T-helper 1 cell treated with Interleukin-12 subunit alpha and Interleukin-12 subunit beta and Interleukin-4 antibody, amounts not matched to agents 30 ng/mL and 1 ng/mL, for 36 hours (primary cell): ENCODE results near the gene PLA2G2C. TPM values are rescaled to one million over a fixed set of nuclear protein-coding genes. Genes with fewer than 3 reads are reported as not detected.

Source experiments
- intact Hi-C: fragments of 100-400 bp; cut with micrococcal nuclease; formaldehyde crosslinking; loops from one replicate; pipeline ENCODE4 v1.15.1; 2024
- total RNA-seq: library from RNA; stranded (reverse); gene quantifications from 2 replicates; pipeline ENCODE4 v1.2.3, GENCODE V29; 2022

Gene PLA2G2C
- total RNA-seq, 1 donor from 2014 or later, result 1.0 TPM

GRCh38 chr1:20164694-20165202, 21.6 kb downstream of the PLA2G2C start:
- intact Hi-C loops, result loop anchor here (1.0 kb wide), 2 partner anchors 31 to 329 kb away; no protein-coding TSS in a partner anchor

- intact Hi-C loops, result no loop called here
These were observed 26.3 kb downstream of the PLA2G2C start for GRCh38 chr1:20160034-20160433.

DNA sequence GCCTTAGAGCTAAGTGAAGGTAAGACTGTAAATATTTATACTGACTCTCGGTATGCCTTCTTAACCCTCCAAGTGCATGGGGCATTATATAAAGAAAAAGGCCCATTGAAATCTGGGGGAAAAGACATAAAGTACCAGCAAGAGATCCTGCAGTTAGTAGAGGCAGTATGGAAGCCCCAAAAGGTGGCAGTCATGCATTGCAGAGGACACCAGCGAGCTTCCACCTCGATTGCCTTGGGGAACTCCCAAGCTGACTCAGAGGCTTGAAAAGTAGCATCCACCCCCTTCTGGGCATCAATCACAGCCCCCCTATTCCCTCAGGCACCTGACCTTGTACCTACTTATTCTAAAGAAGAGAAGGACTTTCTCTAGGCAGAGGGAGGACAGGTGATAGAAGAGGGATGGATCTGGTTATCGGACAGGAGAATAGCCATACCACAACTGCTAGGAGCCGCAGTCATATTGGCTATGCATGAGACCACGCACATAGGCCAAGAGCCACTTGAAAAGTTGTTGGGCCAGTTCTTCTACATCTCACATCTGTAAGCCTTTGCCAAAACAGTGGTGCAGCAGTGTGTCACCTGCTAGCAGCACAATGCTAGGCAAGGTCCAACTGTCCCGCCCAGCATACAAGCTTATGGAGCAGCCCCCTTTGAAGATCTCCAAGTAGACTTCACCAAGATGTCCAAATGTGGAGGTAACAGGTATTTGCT, 27.8 kb downstream of the PLA2G2C start:
- intact Hi-C loops, result no loop called here

DNA sequence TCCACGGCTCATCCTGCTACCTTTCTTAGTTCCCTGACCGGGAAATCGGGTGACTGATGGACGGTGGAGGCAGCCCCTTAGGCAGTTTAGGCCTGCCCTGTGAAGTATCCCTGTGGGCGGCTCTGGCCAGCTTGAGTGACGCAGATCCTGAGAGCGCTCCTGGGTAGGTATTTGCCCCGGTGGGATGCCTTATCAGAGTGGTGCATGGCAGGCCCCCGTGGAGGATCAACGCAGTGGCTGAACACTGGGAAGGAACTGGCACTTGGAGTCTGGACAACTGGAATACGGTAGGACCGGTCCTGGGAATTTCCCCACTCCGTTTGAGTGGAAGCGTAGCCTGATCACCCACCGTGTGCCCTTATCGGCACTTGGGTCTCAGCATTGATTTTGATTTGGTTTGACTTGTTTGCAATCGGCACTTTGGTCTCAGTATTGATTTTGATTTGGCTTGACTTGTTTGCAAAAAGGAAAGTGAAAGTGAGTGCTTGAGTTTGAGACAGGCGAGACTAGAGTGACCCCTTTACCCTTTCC, 32.0 kb downstream of the PLA2G2C start:
- intact Hi-C loops, result loop anchor here (5.0 kb wide), 2 partner anchors 338 to 437 kb away; no protein-coding TSS in a partner anchor

- intact Hi-C loops, result loop anchor here (1.0 to 5.0 kb wide), 8 partner anchors 34 to 436 kb away; partner anchors contain the start of gene OTUD3
These were observed 33.3 kb downstream of the PLA2G2C start for GRCh38 chr1:20153000-20153418.

DNA sequence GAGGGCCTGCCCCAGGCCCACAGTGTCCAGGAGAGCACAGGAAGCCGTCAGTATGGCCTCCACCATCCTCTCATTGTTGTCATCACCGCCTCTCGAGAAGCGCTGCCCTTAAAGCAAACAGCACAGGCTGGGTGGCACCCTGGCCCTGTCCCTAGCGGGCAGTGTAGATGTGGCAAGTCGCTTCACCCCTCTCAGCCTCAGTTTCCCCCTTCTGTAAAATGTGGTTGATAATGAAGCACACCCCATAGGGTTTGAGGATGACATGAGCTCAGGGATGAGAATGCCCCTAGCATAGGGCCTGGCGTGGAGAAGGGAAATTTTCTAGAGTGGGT, 33.8 kb downstream of the PLA2G2C start:
- intact Hi-C loops, result loop anchor here (1.0 to 5.0 kb wide), 8 partner anchors 35 to 435 kb away; partner anchors contain the start of gene OTUD3

GRCh38 chr1:20151906-20152598, 34.3 kb downstream of the PLA2G2C start:
- intact Hi-C loops, result loop anchor here (1.0 to 5.0 kb wide), 8 partner anchors 35 to 435 kb away; partner anchors contain the start of gene OTUD3

- intact Hi-C loops, result loop anchor here (5.0 kb wide), 2 partner anchors 341 to 434 kb away; no protein-coding TSS in a partner anchor
These were observed 35.3 kb downstream of the PLA2G2C start for GRCh38 chr1:20150969-20151368.

DNA sequence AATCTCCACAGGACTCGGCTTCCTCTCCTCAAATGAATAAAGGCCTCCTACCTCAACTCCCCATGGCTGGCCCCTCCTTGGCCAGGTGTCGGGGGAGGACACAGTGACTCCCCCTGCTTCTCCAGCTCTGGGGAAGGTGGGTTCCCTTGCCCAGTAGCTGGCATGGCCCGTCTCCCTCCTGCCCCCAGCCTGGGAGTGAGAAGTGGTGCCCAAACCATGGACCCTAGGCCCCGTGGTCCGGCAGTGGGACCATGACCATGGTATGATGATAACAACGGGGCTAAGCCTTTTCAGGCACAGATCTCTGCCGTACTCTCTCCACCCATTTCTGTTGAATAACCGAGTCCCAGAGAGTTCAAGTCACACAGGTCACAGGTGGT, 36.0 kb downstream of the PLA2G2C start:
- intact Hi-C loops, result loop anchor here (5.0 kb wide), 2 partner anchors 342 to 433 kb away; no protein-coding TSS in a partner anchor

DNA sequence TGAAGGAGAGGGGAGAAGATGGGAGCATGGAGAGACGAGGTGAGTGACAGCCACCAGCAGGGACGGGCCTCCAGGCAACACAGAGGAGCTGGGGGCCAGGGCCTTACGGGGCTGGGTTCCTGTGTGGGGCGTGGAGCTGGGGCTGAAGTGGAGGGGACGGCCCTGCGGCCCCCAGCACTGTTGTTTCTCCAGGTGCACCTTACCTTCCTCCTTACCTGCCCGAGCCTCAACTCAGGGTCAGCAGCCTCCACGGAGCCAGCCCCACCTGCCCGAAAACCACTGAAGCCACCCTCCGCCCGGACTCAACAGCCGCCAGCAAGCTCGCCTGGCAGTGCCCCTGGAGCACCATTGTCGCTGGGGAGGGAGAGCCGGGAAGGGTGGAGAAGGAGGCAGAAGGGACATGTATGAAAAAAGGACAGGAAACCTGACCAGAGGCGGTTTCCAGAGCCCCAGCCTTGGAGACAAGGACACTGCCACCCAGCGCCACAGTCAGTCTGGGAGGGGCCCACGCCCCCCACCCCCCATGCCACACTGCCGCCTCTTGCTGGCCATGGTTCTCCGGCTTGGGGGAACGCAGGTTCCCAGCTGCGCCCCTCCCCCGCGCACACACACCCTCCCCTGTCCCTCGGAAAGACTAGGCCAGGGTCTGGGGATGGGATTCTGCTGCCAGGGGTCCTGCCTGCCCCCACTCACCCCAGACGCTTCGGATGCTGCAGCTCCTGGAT, 36.6 kb downstream of the PLA2G2C start:
- intact Hi-C loops, result loop anchor here (5.0 kb wide), 2 partner anchors 343 to 432 kb away; no protein-coding TSS in a partner anchor

DNA sequence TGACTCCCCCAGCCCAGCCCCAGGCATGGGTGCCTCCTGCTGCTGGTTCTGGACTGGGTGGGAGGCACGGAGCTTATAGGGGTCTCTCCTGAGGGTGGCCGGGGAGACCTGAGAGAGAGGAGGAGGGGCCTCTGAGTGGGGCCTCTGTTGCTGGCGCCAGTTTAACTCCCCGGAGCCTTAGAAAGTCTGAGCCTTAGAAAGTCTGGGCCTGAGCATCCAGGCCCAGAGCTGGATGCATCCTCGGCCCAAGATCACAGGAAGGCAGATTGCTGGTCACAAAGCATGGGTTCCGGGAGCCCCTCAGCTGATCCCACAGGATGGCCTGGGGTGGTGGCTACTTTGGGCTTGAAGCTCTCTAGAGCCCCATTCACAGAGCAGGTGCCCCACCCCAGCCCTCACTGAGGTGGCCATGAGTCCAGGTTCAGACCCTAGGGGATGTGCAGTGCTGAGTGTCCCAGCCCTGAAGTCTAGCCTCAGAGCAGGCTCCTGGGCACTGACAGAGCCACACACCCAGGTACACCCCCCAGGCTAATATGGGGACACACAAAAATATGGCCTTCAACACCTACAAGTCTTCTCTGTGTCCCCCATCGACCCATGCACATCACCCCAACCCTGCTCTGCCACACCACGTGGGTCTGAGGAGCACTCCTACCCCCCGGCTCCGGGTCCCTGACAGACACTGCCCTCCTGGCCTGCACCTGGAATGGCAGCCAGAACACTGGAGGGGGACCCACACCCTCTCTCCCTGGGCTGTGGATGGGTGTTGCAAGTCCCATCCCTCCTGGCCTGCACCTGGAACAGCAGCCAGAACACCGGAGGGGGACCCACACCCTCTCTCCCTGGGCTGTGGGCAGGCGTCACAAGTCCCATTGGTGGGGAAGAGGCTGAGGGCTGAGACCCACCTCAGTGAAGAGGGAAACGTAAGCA, 37.5 kb downstream of the PLA2G2C start:
- intact Hi-C loops, result no loop called here

DNA sequence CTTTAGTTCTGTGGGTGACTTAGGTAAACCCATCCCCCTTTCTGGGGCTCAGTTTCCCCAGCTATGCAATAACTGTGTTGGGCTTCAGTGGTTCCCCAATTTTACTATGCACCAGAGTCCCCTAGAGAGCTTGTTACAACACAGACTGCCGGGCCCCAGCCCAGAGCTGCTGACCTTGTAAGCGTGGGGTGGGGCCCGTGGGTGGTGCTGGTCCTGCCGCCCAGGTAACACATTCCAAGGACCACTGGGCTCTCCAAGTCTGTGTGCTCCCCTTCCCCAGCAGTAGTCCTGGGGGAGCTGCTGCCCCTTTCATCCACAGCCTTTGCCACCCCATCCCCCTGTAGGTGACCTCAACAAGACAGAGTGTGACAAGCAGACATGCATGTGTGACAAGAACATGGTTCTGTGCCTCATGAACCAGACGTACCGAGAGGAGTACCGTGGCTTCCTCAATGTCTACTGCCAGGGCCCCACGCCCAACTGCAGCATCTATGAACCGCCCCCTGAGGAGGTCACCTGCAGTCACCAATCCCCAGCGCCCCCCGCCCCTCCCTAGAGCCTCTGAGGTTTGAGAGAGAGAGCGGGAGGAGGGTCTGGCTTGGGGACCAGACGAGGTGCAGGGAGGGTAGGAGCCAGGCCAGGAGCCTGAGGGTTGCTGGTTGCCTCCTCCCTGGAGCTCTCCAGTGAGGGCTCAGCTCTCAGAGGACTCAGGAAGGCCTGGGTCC, 38.3 kb downstream of the PLA2G2C start:
- intact Hi-C loops, result no loop called here

DNA sequence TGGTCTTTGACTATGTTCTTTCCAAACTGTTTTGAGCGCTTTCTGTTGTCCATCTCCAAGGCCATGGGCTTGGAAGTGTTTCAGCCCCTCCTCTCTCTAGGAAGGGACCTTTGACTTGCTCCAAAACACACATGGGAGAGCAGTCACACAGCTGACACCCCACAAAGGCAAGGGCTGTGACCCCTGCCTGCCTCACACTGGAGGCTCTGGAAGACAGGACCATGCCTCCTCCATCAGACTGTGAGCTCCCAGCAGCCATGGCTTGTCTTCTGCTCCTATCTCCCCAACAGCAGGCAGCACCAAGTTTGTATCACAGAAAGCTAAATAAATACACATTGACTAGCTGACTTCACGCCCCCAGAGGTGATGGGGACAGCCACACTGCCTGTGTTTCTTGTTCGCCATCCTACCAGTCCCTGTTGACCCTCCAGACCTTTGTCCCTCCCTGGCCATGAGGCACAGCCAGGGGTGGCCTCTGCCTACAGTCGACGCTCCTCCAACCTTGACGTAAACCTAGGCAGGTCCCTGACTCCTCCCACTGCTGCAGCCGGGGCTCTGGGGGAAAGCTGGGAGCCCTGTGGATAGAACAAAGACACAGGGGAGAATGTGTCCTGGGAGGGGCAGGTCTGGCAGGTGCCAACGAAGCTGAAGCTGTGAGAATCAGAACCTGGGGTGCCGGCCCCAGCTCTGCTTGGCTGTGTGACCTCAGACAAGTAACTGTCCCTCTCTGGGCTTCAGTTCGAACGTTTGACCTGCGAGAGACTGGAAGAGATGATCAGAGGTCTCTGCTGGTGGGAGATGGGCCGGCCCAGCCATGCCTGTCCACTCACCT, 42.4 kb downstream of the PLA2G2C start:
- intact Hi-C loops, result no loop called here

GRCh38 chr1:20143318-20143717, 43.0 kb downstream of the PLA2G2C start:
- intact Hi-C loops, result no loop called here

GRCh38 chr1:20142001-20142710, 44.2 kb downstream of the PLA2G2C start:
- intact Hi-C loops, result no loop called here

DNA sequence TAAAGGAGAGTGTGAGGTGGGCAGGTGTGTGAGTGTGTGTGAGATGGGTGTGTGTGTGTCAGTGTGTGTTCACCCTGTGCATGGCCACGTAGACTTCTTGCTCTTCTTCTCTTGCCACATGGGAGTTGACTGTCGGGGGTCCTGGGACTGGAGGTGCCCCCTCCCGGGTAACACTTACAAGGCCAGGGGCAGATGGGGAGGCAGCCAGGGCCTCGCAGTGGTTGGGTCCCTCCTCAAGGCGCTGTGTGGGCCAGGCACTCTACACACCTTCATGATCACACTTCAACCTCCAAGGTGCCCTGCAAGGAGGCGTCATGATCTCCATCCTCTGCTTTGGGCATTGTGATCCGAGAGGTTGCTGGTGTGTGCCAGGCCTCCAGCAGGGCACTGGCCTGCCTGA, 44.9 kb downstream of the PLA2G2C start:
- intact Hi-C loops, result no loop called here

- intact Hi-C loops, result no loop called here
These were observed 45.3 kb downstream of the PLA2G2C start for GRCh38 chr1:20141001-20141400.
